Kidney glomerular epithelial cell (primary cell): ENCODE data around the gene TBX5.
"Not testable (repeated sequence)": the region's sequence is repeated elsewhere in the genome, so short reads cannot be mapped to it uniquely, and the experiment has no call there.

Experiments
- DNase-seq: peaks from one replicate; lab custom pipeline; 2025; lab: John Stamatoyannopoulos, UW

TBX5 gene

DNA sequence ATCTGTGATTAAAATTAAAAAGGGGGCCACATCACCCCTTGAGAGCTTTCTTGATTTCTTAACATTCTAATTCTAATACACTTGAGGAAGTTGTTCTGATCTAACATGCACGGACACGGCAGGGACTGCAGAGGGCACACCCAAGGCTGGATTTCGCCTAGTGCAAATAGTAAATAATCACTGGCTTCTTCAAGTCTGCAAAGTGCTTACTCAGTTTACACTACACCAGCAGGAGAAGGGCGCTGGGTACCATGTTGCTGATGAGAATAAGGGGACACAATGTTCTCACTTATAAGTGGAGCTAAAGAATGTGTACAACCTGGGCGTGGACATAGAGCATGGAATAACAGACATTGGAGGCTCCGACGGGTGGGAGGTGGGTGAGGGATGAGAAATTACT is 34.2 kb downstream of the TBX5 start:
- DNase-seq: no peak

DNA sequence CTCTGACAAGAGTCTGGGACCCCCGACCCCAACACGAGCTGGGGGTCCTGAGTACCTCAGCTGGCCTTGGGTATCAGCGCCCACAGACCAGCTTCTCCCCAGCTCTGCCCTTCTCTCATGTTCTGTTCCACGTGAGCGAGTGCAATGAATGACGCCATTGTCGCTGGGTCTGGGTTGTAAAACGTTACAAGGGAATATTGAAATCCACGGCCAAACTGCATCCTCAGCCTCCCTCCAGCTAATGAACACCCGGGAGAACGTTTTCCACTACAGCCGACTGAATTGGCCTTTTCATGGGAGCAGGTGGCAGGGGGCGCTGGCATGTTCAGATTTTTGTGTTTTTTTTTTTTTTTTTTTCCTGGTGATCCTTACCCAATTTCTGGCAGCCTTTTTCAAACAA is 34.7 kb downstream of the TBX5 start:
- no peak for DNase-seq

DNA sequence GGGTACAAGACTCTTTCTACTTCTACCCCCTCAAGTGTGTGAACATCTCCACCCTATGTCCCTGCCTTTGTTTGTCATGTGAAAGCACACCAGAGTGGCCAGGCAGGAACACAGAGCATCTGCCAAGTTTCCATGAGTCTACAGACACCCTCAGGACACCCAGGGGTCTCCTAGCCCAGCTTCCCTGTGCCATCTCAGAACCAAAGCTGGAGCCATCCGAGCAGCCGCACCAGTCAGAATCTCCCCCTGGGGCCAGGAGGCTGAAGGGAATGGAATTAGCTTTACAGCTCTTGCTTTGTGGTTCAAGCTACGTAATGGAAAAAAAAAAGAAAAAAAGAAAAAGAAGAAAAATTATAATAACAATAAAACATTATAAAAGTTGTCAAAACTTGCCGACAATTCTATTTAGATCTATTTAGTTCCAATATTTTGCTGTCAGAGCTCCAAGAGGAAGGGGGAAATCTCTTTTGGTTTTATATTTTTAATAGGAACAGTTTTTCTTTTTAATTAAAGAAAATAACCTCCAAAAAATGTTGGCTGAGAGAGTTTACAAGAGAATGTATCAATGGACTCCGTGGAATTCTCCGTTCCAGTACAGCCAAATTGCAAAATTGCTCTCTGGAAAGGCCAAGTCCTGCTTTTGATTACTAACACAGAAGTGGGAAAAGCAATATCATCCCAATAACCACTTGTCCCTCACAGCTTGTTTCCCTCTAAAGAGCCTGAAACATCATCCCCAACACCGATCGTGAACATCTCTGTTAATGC is 37.1 kb downstream of the TBX5 start:
- DNase-seq: no peak

DNA sequence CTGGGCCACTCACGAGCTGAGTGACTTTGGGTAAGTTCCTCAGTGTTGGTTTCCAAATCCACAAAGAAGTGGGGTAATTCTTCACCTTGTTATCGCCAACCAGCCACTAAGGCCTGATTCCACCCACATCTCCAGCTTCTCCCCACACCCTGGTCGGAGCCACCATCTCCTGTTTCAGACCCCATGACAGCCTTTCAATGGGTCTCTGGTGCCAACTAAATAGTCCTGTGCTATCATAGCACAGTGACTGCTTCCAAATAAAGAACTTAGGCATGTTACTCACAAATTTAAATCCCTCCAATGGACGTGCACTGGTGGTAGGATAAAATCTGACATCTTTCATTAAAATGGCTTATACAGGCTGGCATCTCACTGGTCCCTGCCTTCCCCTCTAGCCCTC is 44.0 kb downstream of the TBX5 start:
- no peak for DNase-seq

GRCh38 chr12:114361545-114361944 is 44.4 kb downstream of the TBX5 start:
- no peak for DNase-seq

DNA sequence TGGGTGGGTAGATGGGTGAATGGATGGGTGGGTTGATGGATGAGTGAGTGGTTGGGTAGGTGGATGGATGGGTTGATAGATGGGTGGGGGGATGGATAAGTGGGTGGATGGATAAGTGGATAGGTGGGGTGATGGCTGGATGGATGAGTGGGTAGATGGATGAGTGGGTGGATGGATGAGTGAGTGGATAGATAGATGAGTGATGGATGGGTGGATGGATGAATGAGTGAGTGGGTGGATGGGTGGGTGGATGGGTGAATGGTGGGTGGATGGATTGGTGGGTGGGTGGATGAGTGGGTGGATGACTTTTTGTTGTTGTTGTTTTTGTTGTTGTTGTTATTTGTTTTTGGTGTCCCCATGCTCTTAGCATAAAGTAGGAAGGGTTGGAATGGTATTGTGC is 45.5 kb downstream of the TBX5 start:
- DNase-seq: no peak

DNA sequence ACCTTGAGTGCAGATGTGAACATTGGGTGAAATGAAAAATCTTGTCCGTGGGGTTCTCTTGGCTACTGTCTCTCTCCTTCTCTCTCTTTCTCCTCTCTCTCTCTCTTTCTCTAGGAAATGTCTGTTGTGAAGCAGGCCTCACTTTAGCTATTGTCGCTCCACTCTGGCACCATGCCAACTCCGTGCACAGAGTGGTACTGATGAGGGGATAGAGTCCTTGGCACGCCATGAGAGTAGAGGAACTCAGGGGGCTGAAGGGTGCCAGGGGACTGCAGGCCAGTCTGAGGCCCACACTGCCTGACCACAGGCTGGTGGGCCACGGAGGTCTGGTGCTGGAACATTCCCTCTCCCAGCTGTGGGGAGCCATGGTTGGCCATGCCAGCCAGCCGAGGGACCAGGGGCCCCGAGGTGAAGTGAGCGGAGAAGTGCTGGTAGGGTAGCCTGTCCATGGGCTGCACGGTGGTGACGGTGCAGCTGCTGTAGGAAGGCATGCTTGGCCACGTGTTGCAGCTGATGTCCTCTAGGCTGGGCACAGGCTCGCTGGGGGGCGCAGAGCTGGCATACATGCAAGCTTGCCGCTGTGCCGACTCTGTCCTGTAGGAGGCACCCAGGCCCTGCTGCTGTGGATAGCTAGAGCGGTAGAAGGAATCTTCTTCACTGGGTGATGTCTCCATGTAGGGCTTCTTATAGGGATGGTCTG is 50.4 kb downstream of the TBX5 start:
- DNase-seq: no peak

GRCh38 chr12:114349239-114349638 is 56.7 kb downstream of the TBX5 start:
- not testable (repeated sequence) for DNase-seq

GRCh38 chr12:114347861-114348260 is 58.1 kb downstream of the TBX5 start:
- no peak for DNase-seq

GRCh38 chr12:114344831-114345230 is 61.1 kb downstream of the TBX5 start:
- DNase-seq: no peak

GRCh38 chr12:114344303-114344663 is 61.7 kb downstream of the TBX5 start:
- DNase-seq: no peak

DNA sequence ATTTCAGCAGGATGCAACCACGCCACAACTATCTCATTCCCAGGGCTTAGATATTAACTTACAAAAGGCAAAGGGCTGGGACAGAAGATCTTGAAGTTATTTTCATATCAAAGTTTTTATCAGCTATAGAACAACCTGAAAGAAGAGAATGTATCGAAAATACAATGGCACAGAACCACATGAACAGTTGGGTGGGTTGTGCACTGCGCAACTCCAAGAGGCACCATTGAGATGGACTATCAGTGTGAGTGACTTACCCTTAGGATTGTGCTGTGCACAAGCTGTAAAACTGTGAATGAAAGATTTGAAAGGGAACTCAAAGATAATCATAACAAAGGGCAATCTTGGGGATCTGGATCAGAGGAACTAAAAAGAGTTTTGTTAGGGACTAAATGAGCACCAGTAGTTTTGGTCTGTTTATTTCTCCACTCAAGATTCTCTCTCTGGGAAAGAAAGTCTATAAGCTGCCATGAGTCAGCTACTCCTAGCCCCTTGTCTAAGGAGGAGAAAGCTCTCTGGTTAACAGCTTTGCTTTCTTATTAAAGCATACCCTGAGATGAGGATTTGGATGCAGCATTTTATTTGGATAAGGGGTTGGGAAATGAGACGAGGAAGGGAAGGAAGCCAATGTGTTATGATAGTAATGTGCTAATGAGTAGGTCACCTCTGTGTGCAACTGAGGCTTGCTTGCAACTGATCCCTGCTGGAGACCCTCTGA is 62.2 kb downstream of the TBX5 start:
- DNase-seq: no peak

DNA sequence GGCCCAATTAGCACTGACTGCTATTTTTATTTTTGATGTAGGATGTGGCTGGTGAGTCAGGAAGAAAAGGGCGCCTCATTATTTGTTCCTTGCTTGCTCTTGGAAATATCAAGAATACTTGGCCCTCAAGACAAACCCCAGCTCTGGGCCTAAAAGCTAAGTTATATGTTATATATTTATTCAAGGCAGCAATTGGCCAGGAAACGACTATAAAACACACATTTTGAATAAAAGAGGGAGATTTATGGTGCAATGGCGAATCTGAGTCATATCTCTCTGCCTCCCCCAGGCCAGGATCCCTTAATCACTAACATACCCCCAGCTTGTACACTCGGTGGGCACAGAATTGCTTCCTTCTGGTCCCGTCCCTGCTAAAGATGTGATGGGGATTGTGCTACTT is 63.3 kb downstream of the TBX5 start:
- no peak for DNase-seq

GRCh38 chr12:114341635-114342034 is 64.3 kb downstream of the TBX5 start:
- no peak for DNase-seq

GRCh38 chr12:114340231-114340630 is 65.7 kb downstream of the TBX5 start:
- no peak for DNase-seq

DNA sequence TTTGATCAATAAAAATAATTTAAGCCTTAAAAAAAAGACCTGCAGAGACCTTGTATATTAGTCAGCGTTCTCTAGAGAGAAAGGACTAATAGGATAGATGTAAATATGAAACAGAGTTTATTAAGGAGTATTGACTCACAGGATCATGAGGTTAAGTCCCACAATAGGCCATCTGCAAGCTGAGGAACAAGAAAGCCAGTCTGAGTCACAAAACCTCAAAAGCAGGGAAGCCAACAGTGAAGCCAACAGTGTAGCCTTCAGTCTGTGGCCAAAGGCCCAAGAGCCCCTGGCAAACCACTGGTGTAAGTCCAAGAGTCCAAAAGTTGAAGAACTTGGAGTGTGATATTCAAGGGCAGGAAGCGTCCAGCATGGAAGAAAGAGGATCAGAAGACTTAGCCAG is 66.3 kb downstream of the TBX5 start:
- DNase-seq: no peak

DNA sequence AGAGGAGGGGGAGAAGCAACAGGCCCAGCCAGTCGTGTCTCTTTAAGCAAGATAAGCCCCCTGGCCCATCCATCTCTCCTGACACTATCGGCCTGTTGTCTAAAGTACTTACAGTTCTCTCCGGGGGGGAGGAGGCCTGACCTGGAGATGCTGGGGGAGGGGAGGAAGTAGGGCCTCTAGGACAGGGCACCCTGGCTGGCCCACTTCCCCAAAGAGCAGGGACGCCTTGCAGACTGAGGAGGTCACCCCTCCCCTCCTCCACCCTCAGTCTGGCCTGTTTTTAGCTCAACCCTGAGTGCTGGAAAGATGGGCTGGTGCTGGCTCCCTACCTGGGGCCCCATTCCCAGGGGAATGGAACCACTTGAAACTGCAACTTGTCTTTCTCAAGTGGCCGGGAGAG is 70.3 kb downstream of the TBX5 start:
- DNase-seq: no peak

DNA sequence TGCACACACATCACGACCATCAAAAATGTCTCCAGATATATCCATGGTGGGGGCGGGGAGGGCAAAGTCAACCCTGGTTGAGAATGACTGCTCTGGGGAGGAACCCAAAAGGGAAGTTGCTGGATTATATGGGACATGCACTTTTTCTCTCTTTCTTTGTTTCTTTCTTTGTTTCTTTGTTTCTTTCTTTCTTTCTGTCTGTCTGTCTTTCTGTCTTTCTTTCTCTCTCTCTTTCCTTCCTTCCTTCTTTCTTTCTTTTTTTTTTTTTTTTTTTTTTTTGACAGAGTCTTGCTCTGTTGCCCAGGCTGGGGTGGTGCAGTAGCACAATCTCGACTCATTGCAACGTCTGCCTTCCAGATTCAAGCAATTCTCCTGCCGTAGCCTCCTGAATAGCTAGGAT is 71.5 kb downstream of the TBX5 start:
- DNase-seq: no peak

- DNase-seq: no peak
Observed at GRCh38 chr12:114328292-114328691, 77.7 kb downstream of the TBX5 start.

GRCh38 chr12:114327765-114328164 is 78.2 kb downstream of the TBX5 start:
- DNase-seq: no peak

DNA sequence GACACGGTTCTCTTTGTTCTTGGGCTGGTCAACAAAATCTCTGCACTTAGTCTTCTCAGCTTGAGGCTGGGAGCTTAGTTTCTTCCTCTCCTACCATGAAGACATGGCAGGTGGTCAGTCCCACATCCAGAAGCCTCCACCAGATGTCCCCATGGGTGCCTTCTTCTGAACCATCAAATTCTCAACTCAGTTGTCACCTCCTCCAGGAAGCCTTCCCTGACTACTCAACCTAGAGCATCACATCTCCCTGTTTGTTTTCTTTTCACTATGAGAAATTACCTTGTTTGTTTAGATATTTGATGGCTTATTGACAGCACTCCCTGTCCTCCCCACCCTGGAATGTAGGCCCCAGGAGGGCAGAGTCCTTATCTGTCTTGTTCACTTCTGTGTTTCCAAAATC is 84.4 kb downstream of the TBX5 start:
- no peak for DNase-seq

DNA sequence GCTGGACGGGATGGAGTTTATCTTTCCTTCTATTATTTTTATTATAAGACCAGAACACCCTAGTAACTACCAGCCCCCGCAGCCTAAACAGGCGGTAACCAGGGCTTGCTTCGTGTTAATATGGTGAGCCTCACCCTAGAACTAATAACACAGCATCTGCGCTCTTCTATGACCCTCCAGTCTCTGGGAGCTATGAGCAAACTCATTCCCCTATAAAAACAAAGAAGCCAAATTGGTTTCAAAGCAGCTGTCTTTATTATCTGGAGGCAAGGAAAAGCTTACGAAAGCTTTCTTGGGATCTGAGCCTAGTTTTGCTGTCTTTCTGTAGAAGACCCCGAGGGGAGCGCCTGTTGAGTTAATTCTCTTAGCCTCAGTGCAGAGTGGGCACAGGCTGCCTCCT is 85.0 kb downstream of the TBX5 start:
- no peak for DNase-seq

- DNase-seq: no peak
Observed at GRCh38 chr12:114320101-114320500, 85.8 kb downstream of the TBX5 start.
